Liver (tissue), 9 donors: Measurements from ENCODE around the gene DPY30. TPM values are rescaled to one million over a fixed set of nuclear protein-coding genes. Genes with fewer than 3 reads are reported as not detected.

Source experiments
- DNase-seq: peaks from one replicate; pipeline ENCODE4 v3.0.0-alpha.2; 2017; ENCODE audit warnings: low spot score
- H3K27ac ChIP-seq, 2 donors: one replicate each; pipeline ENCODE4 v1.7.0; 2013; ENCODE audit warnings: inconsistent platforms in 2 of 2, low read length in 2 of 2, control low read depth in 1 of 2, low read depth in 1 of 2, mild to moderate bottlenecking in 1 of 2
- H3K27me3 ChIP-seq, 4 donors: one replicate each; pipeline versions ENCODE4 v1.6.1 to v1.7.0; 2013; ENCODE audit warnings: low read length in 3 of 4, inconsistent platforms in 1 of 4, mild to moderate bottlenecking in 1 of 4, moderate library complexity in 1 of 4; ENCODE audit not compliant: control insufficient read depth in 4 of 4, insufficient read depth in 4 of 4
- H3K36me3 ChIP-seq, 4 donors: one replicate each; pipeline versions ENCODE4 v1.6.1 to v1.7.0; 2013; ENCODE audit warnings: low read length in 3 of 4, mild to moderate bottlenecking in 3 of 4, low read depth in 1 of 4, moderate library complexity in 1 of 4; ENCODE audit not compliant: control insufficient read depth in 4 of 4, insufficient read depth in 3 of 4
- H3K4me1 ChIP-seq, 4 donors: one replicate each; pipeline versions ENCODE4 v1.6.1 to v1.7.0; 2013; ENCODE audit warnings: low read length in 3 of 4, mild to moderate bottlenecking in 3 of 4, moderate library complexity in 1 of 4; ENCODE audit not compliant: control insufficient read depth in 4 of 4, insufficient read depth in 4 of 4
- H3K4me3 ChIP-seq, 3 donors: one replicate each; pipeline versions ENCODE4 v1.6.1 to v1.7.0; 2013; ENCODE audit warnings: low read length in 3 of 3, control low read depth in 1 of 3, low read depth in 1 of 3, mild to moderate bottlenecking in 1 of 3
- H3K9ac ChIP-seq, 2 donors: one replicate each; pipeline ENCODE4 v1.7.0; 2013; ENCODE audit warnings: low read length in 2 of 2, mild to moderate bottlenecking in 2 of 2, moderate library complexity in 2 of 2, control low read depth in 1 of 2, low read depth in 1 of 2
- H3K9me3 ChIP-seq, 4 donors: one replicate each; pipeline versions ENCODE4 v1.6.1 to v1.7.0; 2013; ENCODE audit warnings: low read length in 3 of 4; ENCODE audit not compliant: control insufficient read depth in 4 of 4
- CTCF ChIP-seq: fragments of 150-350 bp; IDR thresholded peaks from 2 replicates; pipeline ENCODE4 v1.5.1; 2017; ENCODE audit warnings: improper control_type of control experiment, low read depth, low read length; ENCODE audit not compliant: missing input control
- EGR1 ChIP-seq, 2 donors: IDR thresholded peaks; 2 replicates each; pipeline ENCODE4 v1.6.1; 2016 to 2018; ENCODE audit warnings: antibody characterized with exemption in 2 of 2, low read depth in 2 of 2
- FOXA1 ChIP-seq: IDR thresholded peaks from 2 replicates; pipeline ENCODE4 v1.6.1; 2016; ENCODE audit warnings: antibody characterized with exemption
- FOXA2 ChIP-seq: IDR thresholded peaks from 2 replicates; pipeline ENCODE4 v1.6.1; 2016; ENCODE audit warnings: antibody characterized with exemption
- HNF4A ChIP-seq, 2 donors: conservative IDR thresholded peaks; 2 replicates each; pipeline ENCODE4 v1.6.1; 2016; ENCODE audit warnings: antibody characterized with exemption in 2 of 2, mild to moderate bottlenecking in 2 of 2
- HNF4G ChIP-seq: IDR thresholded peaks from 2 replicates; pipeline ENCODE4 v1.6.1; 2016; ENCODE audit warnings: antibody characterized with exemption
- JUND ChIP-seq, 2 donors: IDR thresholded peaks; 2 replicates each; pipeline ENCODE4 v1.6.1; 2016; ENCODE audit warnings: antibody characterized with exemption in 2 of 2
- MAX ChIP-seq: IDR thresholded peaks from 2 replicates; pipeline ENCODE4 v1.6.1; 2016; ENCODE audit warnings: antibody characterized with exemption
- NR2F2 ChIP-seq: IDR thresholded peaks from 2 replicates; pipeline ENCODE4 v1.6.1; 2016; ENCODE audit warnings: antibody characterized with exemption
- RAD21 ChIP-seq, 2 donors: IDR thresholded peaks; 2 replicates each; pipeline ENCODE4 v1.6.1; 2016; ENCODE audit warnings: antibody characterized with exemption in 2 of 2, mild to moderate bottlenecking in 2 of 2
- REST ChIP-seq: IDR thresholded peaks from 2 replicates; pipeline ENCODE4 v1.6.1; 2016; ENCODE audit warnings: antibody characterized with exemption, mild to moderate bottlenecking
- RXRA ChIP-seq, 2 donors: IDR thresholded peaks; 2 replicates each; pipeline ENCODE4 v1.6.1; 2017 to 2018; ENCODE audit warnings: antibody characterized with exemption in 2 of 2, mild to moderate bottlenecking in 1 of 2
- SP1 ChIP-seq: IDR thresholded peaks from 2 replicates; pipeline ENCODE4 v1.6.1; 2018; ENCODE audit warnings: antibody characterized with exemption, mild to moderate bottlenecking
- TAF1 ChIP-seq: conservative IDR thresholded peaks from 2 replicates; pipeline ENCODE4 v1.6.1; 2016; ENCODE audit warnings: antibody characterized with exemption, mild to moderate bottlenecking
- ZBTB33 ChIP-seq: IDR thresholded peaks from 2 replicates; pipeline ENCODE4 v1.6.1; 2016; ENCODE audit warnings: antibody characterized with exemption
- WGBS: extraction: QIAGEN DNeasy Blood & Tissue Kit; methylation state at CpG from one replicate; pipeline ENCODE4 v1.1.7; 2013; 5-methylcytosine and 5-hydroxymethylcytosine counted together
- polyA plus RNA-seq, 2 donors: library from polyadenylated mRNA; stranded (reverse) in 1 of 2; unstranded in 1 of 2; fragments of 200-250 nt in 1 of 2; fragments of >200 nt in 1 of 2; fragmentation: Nextera tagmentation in 1 of 2; extraction: Ambion mirVana in 1 of 2; gene quantifications; one replicate each; pipeline versions ENCODE4 v1.2.1 to v1.2.3, GENCODE V29; 2013 to 2015
- total RNA-seq, 2 donors: library from RNA; depleted of rRNA; stranded (reverse); fragments of >200 nt; gene quantifications; one replicate each; pipeline ENCODE4 v1.2.3, GENCODE V29; 2014
- donor health status: healthy.
- donor health status: healthy.
- donor health status: healthy.
- donor health status: healthy.
- donor health status: healthy.

Gene DPY30
- total and polyA plus RNA-seq, 4 donors = 24.3 to 75.4 (median 34.5) TPM

- Histone ChIP-seq H3K27ac (peak overlapping the region; percentile 80 to 92), H3K9me3 (no peaks in the 10 kb centered on the region), H3K27me3 (no peaks in the 10 kb centered on the region), H3K4me3 (peak overlapping the region; percentile 78 to 99 (median 84)), H3K9ac (peak overlapping the region; percentile 49 to 78), H3K4me1 (peaks cover 8 to 54% (median 41%) of the 10 kb centered on the region in 4 donors), H3K36me3 (no peaks in the 10 kb centered on the region)
- TF ChIP-seq EGR1 (IDR thresholded peaks at IDR 0.05; ENCODE audit: low read depth in 2 of 2) (no peak), TAF1 (no peak), HNF4G (no peak), NR2F2 (no peak), HNF4A (conservative IDR thresholded peaks at IDR 0.05) (no peak), REST (no peak), RAD21 (IDR thresholded peaks at IDR 0.05) (no peak), RXRA (IDR thresholded peaks at IDR 0.05) (no peak), SP1 (no peak), MAX (no peak), FOXA1 (no peak), FOXA2 (no peak), ZBTB33 (no peak), CTCF (no peak)
- under 1% methylated on average over 91 of the region's 91 CpGs for WGBS
- DNase-seq = peak; percentile 44
Measured at GRCh38 chr2:32009516-32010256, 29.9 kb downstream of the DPY30 start.

- TF ChIP-seq ZBTB33 = no peak
- no peak for TF ChIP-seq JUND (IDR thresholded peaks at IDR 0.05)
- no peak for TF ChIP-seq HNF4G
- TF ChIP-seq HNF4A (conservative IDR thresholded peaks at IDR 0.05) = no peak
- TF ChIP-seq TAF1 = no peak
- TF ChIP-seq REST = no peak
- no peak for TF ChIP-seq RAD21 (IDR thresholded peaks at IDR 0.05)
- TF ChIP-seq FOXA1 = no peak
- no peak for TF ChIP-seq EGR1 (IDR thresholded peaks at IDR 0.05; ENCODE audit: low read depth in 2 of 2)
- 1% methylated on average over 10 of the region's 10 CpGs for WGBS
- H3K36me3 ChIP-seq = no peaks in the 10 kb centered on the region
Measured at GRCh38 chr2:32008805-32009515, 30.6 kb downstream of the DPY30 start.

More at GRCh38 chr2:32008805-32009515, 30.6 kb downstream of the DPY30 start:
- peak overlapping the region; percentile 49 to 78 for H3K9ac ChIP-seq
- H3K9me3 ChIP-seq = no peaks in the 10 kb centered on the region
- H3K4me3 ChIP-seq = peak overlapping the region; percentile 78 to 99 (median 84)
- no peak for DNase-seq
- peak overlapping the region; percentile 80 to 92 for H3K27ac ChIP-seq
- H3K4me1 ChIP-seq = peaks cover 11 to 60% (median 44%) of the 10 kb centered on the region in 4 donors
- H3K27me3 ChIP-seq = no peaks in the 10 kb centered on the region
